NCI-H2107 (cell line): ENCODE data around the gene APPBP2.

Experiments
- DNase-seq: peaks from one replicate; lab custom pipeline; 2025; lab: John Stamatoyannopoulos, UW

The APPBP2 gene

GRCh38 chr17:60396412-60396811 is 129.6 kb downstream of the APPBP2 start:
- no peak for DNase-seq

DNA sequence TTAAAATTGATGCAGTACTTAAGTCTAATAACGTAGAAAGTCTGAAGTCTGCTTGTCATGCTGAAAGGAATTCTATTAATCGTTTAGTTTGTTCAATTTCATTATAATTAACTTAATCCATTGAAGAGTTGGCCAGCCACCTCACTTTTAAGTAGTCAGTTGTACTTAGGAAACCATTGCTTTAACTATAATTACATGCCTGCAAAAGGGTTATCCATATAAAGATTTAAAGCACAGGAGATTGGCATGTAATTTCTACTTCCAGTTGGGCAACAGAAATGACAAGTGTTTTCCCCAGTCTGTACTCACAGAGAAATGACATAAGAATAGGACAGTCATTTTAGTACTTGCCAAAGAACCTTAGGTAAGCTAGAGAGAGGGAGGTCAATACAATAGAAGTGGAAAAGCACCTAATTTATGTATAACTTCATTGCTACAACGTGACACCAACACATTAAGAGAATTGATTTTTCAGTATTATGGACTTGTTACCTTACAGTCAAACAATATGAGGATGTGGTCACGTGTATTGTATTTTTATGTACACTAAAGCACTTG is 130.5 kb downstream of the APPBP2 start:
- no peak for DNase-seq

GRCh38 chr17:60393840-60394723 is 132.0 kb downstream of the APPBP2 start:
- no peak for DNase-seq
